WERI-Rb-1 (cell line): ENCODE results near the gene CNTN3.

Experiments used
- DNase-seq: peaks from one replicate; pipeline ENCODE4 v3.0.0-alpha.2; 2020
- H3K27ac ChIP-seq: fragments of 250-450 bp; sonication (Bioruptor Pico); 2 replicates; pipeline ENCODE4 v1.5.1; 2020; ENCODE audit warnings: mild to moderate bottlenecking, moderate library complexity
- H3K27me3 ChIP-seq: fragments of 250-450 bp; sonication (Bioruptor Pico); 2 replicates; pipeline ENCODE4 v1.5.1; 2021; ENCODE audit warnings: mild to moderate bottlenecking, low read depth, moderate library complexity; ENCODE audit not compliant: insufficient read depth, severe bottlenecking
- H3K36me3 ChIP-seq: fragments of 250-450 bp; sonication (Bioruptor Pico); 2 replicates; pipeline ENCODE4 v1.5.1; 2020; ENCODE audit warnings: mild to moderate bottlenecking, moderate library complexity
- H3K4me3 ChIP-seq: 2 replicates; pipeline ENCODE4 v1.5.1; 2011; ENCODE audit warnings: low read depth, mild to moderate bottlenecking, control low read depth, low read length
- H3K9me3 ChIP-seq: fragments of 250-450 bp; sonication (Bioruptor Pico); 2 replicates; pipeline ENCODE4 v1.5.1; 2021; ENCODE audit warnings: mild to moderate bottlenecking, moderate library complexity; ENCODE audit not compliant: severe bottlenecking
- CTCF ChIP-seq: IDR thresholded peaks from 2 replicates; pipeline ENCODE4 v1.5.1; 2011; ENCODE audit warnings: low read depth, mild to moderate bottlenecking, control low read depth, inconsistent platforms, low read length

Gene CNTN3

DNA sequence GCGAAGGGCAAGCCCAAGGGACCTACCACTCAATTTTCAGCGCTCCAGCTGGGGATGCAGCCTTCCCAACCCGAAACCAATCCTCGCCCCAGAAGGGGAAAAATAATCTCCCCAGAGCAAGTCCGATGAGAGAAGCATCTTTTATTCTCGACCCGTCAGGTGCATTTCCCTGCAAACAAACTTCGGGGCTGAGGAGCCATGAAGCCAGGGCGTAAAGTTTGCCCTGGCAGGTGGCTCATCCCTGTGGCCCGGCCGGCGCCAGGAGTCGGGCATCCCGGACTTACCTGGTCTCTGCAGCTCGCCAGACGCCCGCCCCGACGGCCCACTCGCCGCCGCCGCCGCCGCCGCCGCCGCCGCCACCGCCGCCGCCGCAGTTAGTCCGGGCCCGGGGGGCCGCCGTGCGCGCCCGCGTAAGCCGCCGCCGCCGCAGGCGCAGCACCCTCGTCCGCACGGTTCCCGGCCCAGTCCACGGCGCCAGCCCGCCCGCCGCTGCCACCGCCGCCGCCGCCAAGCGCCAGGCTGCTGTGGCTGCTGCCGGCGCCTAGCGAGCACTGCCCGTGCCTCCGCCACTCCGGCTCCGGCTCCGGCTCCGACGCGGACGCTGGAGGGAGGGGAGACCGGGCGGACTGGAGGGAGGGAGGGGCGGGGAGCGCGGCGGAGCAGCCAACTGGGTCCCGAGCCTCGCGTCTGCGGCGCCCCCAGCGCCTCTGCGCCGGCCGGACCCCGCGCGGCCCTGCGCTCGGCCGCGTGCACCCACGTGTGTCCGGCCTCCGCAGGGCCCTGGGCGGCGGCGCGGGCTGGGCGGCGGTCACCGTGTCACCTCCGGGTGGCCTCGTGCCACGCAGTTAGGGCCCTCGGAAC, at the start of gene CNTN3:
TSS of gene CNTN3 (minus strand) at position 553 of the 861 bp plus-strand sequence. CDS start 93,547 bp downstream, outside the sequence.
- no peak within 1 kb of the TSS for H3K27ac ChIP-seq
- peak; percentile 49 for DNase-seq
- H3K4me3 ChIP-seq = peak within 1 kb of the TSS; percentile 40
- no peaks in the 10 kb centered on the region for H3K27me3 ChIP-seq
- TF ChIP-seq CTCF = no peak
- H3K9me3 ChIP-seq = no peaks in the 10 kb centered on the region
- no peaks in the 10 kb centered on the region for H3K36me3 ChIP-seq

GRCh38 chr3:74663178-74663577, 48.7 kb upstream of the CNTN3 start:
- Histone ChIP-seq H3K36me3 (no peaks in the 10 kb centered on the region), H3K27ac (no peak overlapping the region), H3K4me3 (no peak overlapping the region), H3K27me3 (no peaks in the 10 kb centered on the region), H3K9me3 (no peaks in the 10 kb centered on the region)
- no peak for TF ChIP-seq CTCF
- DNase-seq = no peak

- no peak overlapping the region for H3K27ac ChIP-seq
- no peak for TF ChIP-seq CTCF
- DNase-seq = no peak
- H3K36me3 ChIP-seq = no peaks in the 10 kb centered on the region
- no peaks in the 10 kb centered on the region for H3K9me3 ChIP-seq
- H3K4me3 ChIP-seq = no peak overlapping the region
- H3K27me3 ChIP-seq = no peaks in the 10 kb centered on the region
These were observed 47.2 kb upstream of the CNTN3 start for GRCh38 chr3:74661672-74662071.

DNA sequence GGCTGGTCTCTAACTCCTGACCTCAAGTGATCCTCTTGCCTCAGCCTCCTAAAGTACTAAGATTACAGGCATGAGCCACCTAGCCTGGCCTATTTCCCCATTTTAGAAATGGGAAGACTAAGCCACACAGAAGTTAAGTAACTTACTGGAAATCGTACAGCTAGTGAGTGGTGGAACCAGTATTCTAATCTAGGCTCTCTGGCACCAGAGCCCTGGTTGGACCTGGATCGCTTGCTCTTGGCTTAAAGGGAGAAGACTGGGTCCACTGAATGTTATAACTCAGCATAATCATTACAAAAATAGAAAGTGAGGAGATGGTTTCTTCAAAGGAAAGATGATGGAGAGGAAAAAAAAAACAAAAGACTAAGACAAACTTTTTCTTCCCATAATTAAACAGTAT, 37.4 kb upstream of the CNTN3 start:
- DNase-seq = no peak
- H3K36me3 ChIP-seq = no peaks in the 10 kb centered on the region
- H3K27ac ChIP-seq = no peak overlapping the region
- no peak for TF ChIP-seq CTCF
- no peaks in the 10 kb centered on the region for H3K9me3 ChIP-seq
- H3K4me3 ChIP-seq = no peak overlapping the region
- H3K27me3 ChIP-seq = no peaks in the 10 kb centered on the region

DNA sequence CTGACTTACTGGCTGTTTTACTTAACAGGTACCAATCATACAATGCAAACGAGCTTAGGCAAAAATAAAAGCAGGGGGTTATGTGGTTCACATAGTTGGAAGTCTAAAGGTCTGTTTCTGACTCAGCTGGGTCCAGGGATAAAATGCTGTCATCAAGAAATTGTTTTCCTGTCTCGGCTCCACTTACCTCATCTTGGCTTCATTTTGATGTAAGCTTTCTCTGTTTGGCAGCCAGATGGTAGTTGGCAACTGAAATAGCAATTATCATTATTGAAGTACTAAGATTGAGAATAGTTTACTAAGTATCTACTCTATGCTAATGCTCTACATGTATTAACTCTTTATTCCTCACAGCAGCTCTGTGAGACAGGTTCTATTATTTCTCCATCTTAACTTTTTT, 36.8 kb upstream of the CNTN3 start:
- no peak overlapping the region for H3K4me3 ChIP-seq
- no peak for TF ChIP-seq CTCF
- no peaks in the 10 kb centered on the region for H3K27me3 ChIP-seq
- DNase-seq = no peak
- H3K9me3 ChIP-seq = no peaks in the 10 kb centered on the region
- no peaks in the 10 kb centered on the region for H3K36me3 ChIP-seq
- no peak overlapping the region for H3K27ac ChIP-seq

GRCh38 chr3:74648107-74648506, 33.6 kb upstream of the CNTN3 start:
- Histone ChIP-seq H3K27ac (no peak overlapping the region), H3K36me3 (no peaks in the 10 kb centered on the region), H3K4me3 (no peak overlapping the region), H3K27me3 (no peaks in the 10 kb centered on the region), H3K9me3 (no peaks in the 10 kb centered on the region)
- TF ChIP-seq CTCF = no peak
- no peak for DNase-seq
